ENCODE data around the gene P2RY2. TPM values are rescaled to one million over a fixed set of nuclear protein-coding genes. Genes with fewer than 3 reads are reported as not detected.

P2RY2 gene
- polyA plus RNA-seq, 3 donors = 2.8 to 24.1 (median 12.7) TPM

GRCh38 chr11:73252577-73253191 lies 34.6 kb downstream of the P2RY2 start:
- Histone ChIP-seq H3K4me3 (replicated peaks in 1 of 3; ENCODE audit: low read depth in 2 of 3, low read length in 3 of 3) (no peak overlapping the region), H3K27me3 (ENCODE audit: control insufficient read depth in 2 of 2, insufficient read depth in 2 of 2, low read length in 2 of 2) (no peaks in the 10 kb centered on the region), H3K4me2 (replicated peaks; ENCODE audit: extremely low read depth, low read length, poor library complexity, severe bottlenecking) (no peak overlapping the region), H2AFZ (ENCODE audit: insufficient read depth, low read depth, low read length, poor library complexity, severe bottlenecking) (no peak overlapping the region), H3K79me2 (ENCODE audit: insufficient read depth, low read length) (no peaks in the 10 kb centered on the region), H3K9ac (ENCODE audit: insufficient read depth, low read length, poor library complexity, severe bottlenecking) (no peak overlapping the region), H3K4me1 (ENCODE audit: control insufficient read depth in 1 of 2, insufficient read depth in 2 of 2, low read length in 2 of 2) (no peaks in the 10 kb centered on the region), H3K36me3 (replicated peaks in 1 of 2; ENCODE audit: control insufficient read depth in 1 of 2, insufficient read depth in 2 of 2, low read length in 2 of 2) (peaks cover 0 to 3% of the 10 kb centered on the region in 2 donors), H4K20me1 (ENCODE audit: insufficient read depth, low read length) (no peaks in the 10 kb centered on the region), H3K9me3 (replicated peaks in 1 of 2; ENCODE audit: control insufficient read depth in 1 of 2, insufficient read depth in 1 of 2, low read length in 2 of 2) (no peaks in the 10 kb centered on the region), H3K27ac (ENCODE audit: low read depth in 1 of 2, low read length in 2 of 2) (no peak overlapping the region)
- H3K36me3 Mint-ChIP-seq = peaks cover 2 to 8% of the 10 kb centered on the region in 2 donors
- DNase-seq = no peak
- 96% methylated on average over 3 of the region's 4 CpGs for WGBS (ENCODE audit: insufficient coverage)
- intact Hi-C loops (cut with micrococcal nuclease) = loop anchor here (5.0 kb wide), 2 partner anchors 35 to 40 kb away; no protein-coding TSS in a partner anchor
- no peak overlapping the region for H3K4me3 Mint-ChIP-seq
- no peaks in the 10 kb centered on the region for H3K9me3 Mint-ChIP-seq
- peak; percentile 11 for TF ChIP-seq CTCF (IDR thresholded peaks at IDR 0.05)
- H3K27ac Mint-ChIP-seq = peak overlapping the region in 1 of 7 donors; percentile 21
- H3K4me1 Mint-ChIP-seq = no peaks in the 10 kb centered on the region
- H3K27me3 Mint-ChIP-seq (ENCODE audit: low read depth in 3 of 3) = peaks cover 0 to 2% (median 0%) of the 10 kb centered on the region in 3 donors

- Mint-ChIP-seq H3K27ac (peak overlapping the region in 2 of 7 donors; percentile 73 to 76), H3K27me3 (ENCODE audit: low read depth in 3 of 3) (peaks cover 8 to 11% (median 9%) of the 10 kb centered on the region in 3 donors), H3K36me3 (peaks cover 0 to 7% of the 10 kb centered on the region in 2 donors), H3K9me3 (no peaks in the 10 kb centered on the region), H3K4me1 (no peaks in the 10 kb centered on the region), H3K4me3 (no peak overlapping the region)
- TF ChIP-seq CTCF (IDR thresholded peaks at IDR 0.05) = no peak
- Histone ChIP-seq H2AFZ (ENCODE audit: insufficient read depth, low read depth, low read length, poor library complexity, severe bottlenecking) (no peak overlapping the region), H3K4me2 (replicated peaks; ENCODE audit: extremely low read depth, low read length, poor library complexity, severe bottlenecking) (no peak overlapping the region), H3K27me3 (ENCODE audit: control insufficient read depth in 2 of 2, insufficient read depth in 2 of 2, low read length in 2 of 2) (no peaks in the 10 kb centered on the region), H3K27ac (ENCODE audit: low read depth in 1 of 2, low read length in 2 of 2) (no peak overlapping the region), H3K79me2 (ENCODE audit: insufficient read depth, low read length) (no peaks in the 10 kb centered on the region), H3K9me3 (replicated peaks in 1 of 2; ENCODE audit: control insufficient read depth in 1 of 2, insufficient read depth in 1 of 2, low read length in 2 of 2) (no peaks in the 10 kb centered on the region), H3K4me1 (ENCODE audit: control insufficient read depth in 1 of 2, insufficient read depth in 2 of 2, low read length in 2 of 2) (no peaks in the 10 kb centered on the region), H3K9ac (ENCODE audit: insufficient read depth, low read length, poor library complexity, severe bottlenecking) (no peak overlapping the region), H3K36me3 (replicated peaks in 1 of 2; ENCODE audit: control insufficient read depth in 1 of 2, insufficient read depth in 2 of 2, low read length in 2 of 2) (no peaks in the 10 kb centered on the region), H4K20me1 (ENCODE audit: insufficient read depth, low read length) (no peaks in the 10 kb centered on the region), H3K4me3 (replicated peaks in 1 of 3; ENCODE audit: low read depth in 2 of 3, low read length in 3 of 3) (no peak overlapping the region)
- no peak for DNase-seq
- WGBS (ENCODE audit: insufficient coverage) = 100% methylated on average over 4 of the region's 6 CpGs
- intact Hi-C loops (cut with micrococcal nuclease) = no loop called here
These were observed 39.4 kb downstream of the P2RY2 start for GRCh38 chr11:73257342-73258103.

Data from CD14-positive monocyte (primary cell).